Measurements from ENCODE around the gene LCP1. TPM values are rescaled to one million over a fixed set of nuclear protein-coding genes. Genes with fewer than 3 reads are reported as not detected.

The LCP1 gene
- total RNA-seq, 1 experiment from 2014 or later: 54.6 TPM

DNA sequence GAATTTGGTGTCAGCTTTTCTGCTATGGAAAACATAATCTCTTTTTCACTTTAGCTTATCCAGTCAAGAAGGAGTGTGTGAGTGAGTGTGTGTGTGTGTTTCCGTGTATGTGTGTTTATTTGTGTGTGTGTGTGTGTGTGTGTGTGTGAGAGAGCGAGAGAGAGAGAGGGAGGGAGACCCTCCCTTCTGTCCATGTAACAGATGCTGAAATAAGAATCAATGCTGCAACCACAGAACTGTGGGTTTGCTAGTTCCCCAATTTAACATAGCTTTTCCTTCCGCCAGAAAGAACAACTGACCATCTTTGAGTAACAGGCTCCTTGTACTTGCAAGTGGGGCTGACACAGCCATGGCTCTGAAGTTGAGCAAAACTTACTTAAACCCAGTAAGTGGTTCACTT is 5.2 kb downstream of the LCP1 start:
- Mint-ChIP-seq H3K27ac (ENCODE audit: unreplicated experiment) (no peak overlapping the region), H3K27me3 (ENCODE audit: unreplicated experiment) (no peaks in the 10 kb centered on the region), H3K4me1 (ENCODE audit: low read depth, unreplicated experiment) (peaks cover 17% of the 10 kb centered on the region), H3K4me3 (ENCODE audit: low read depth, unreplicated experiment) (no peak overlapping the region), H3K9me3 (ENCODE audit: low read depth, unreplicated experiment) (no peaks in the 10 kb centered on the region), H3K36me3 (ENCODE audit: insufficient read depth, unreplicated experiment) (peaks cover 9% of the 10 kb centered on the region)
- TF ChIP-seq, protein P1, sequence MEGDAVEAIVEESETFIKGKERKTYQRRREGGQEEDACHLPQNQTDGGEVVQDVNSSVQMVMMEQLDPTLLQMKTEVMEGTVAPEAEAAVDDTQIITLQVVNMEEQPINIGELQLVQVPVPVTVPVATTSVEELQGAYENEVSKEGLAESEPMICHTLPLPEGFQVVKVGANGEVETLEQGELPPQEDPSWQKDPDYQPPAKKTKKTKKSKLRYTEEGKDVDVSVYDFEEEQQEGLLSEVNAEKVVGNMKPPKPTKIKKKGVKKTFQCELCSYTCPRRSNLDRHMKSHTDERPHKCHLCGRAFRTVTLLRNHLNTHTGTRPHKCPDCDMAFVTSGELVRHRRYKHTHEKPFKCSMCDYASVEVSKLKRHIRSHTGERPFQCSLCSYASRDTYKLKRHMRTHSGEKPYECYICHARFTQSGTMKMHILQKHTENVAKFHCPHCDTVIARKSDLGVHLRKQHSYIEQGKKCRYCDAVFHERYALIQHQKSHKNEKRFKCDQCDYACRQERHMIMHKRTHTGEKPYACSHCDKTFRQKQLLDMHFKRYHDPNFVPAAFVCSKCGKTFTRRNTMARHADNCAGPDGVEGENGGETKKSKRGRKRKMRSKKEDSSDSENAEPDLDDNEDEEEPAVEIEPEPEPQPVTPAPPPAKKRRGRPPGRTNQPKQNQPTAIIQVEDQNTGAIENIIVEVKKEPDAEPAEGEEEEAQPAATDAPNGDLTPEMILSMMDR (IDR thresholded peaks at IDR 0.05; ENCODE audit: unreplicated experiment): no peak
- DNase-seq: no peak
- intact Hi-C loops (cut with micrococcal nuclease; ENCODE audit: unreplicated experiment): no loop called here
- BruUV-seq (replicated peaks): no TSS peak
- CTCF ChIA-PET: no interaction called here

DNA sequence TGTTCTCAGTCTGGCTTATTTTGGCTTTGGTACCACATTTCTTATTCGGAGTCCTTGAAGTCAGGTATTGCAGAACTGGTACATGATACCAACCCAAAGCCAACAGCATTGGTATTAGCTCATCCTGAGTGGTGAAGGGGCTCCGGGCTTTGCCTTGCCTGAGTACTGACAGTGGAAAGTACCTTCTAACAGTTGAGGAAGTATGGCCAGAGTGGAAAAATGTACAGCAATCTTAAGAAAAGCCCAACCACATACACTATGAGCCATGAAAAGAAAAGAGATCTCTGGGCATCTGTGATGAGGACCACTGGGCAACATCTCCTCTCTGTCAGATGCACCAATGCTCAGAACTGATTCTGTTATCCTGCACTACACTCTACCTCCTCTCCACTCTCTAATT is 8.3 kb downstream of the LCP1 start:
- peaks cover 4% of the 10 kb centered on the region for H3K36me3 Mint-ChIP-seq (ENCODE audit: insufficient read depth, unreplicated experiment)
- no peak for DNase-seq
- no peak overlapping the region for H3K27ac Mint-ChIP-seq (ENCODE audit: unreplicated experiment)
- TF ChIP-seq, protein P1 (IDR thresholded peaks at IDR 0.05; ENCODE audit: unreplicated experiment): no peak
- no peaks in the 10 kb centered on the region for H3K27me3 Mint-ChIP-seq (ENCODE audit: unreplicated experiment)
- H3K4me3 Mint-ChIP-seq (ENCODE audit: low read depth, unreplicated experiment): no peak overlapping the region
- H3K4me1 Mint-ChIP-seq (ENCODE audit: low read depth, unreplicated experiment): peaks cover 17% of the 10 kb centered on the region
- no peaks in the 10 kb centered on the region for H3K9me3 Mint-ChIP-seq (ENCODE audit: low read depth, unreplicated experiment)
- CTCF ChIA-PET: no interaction called here
- no TSS peak for BruUV-seq (replicated peaks)
- intact Hi-C loops (cut with micrococcal nuclease; ENCODE audit: unreplicated experiment): no loop called here

DNA sequence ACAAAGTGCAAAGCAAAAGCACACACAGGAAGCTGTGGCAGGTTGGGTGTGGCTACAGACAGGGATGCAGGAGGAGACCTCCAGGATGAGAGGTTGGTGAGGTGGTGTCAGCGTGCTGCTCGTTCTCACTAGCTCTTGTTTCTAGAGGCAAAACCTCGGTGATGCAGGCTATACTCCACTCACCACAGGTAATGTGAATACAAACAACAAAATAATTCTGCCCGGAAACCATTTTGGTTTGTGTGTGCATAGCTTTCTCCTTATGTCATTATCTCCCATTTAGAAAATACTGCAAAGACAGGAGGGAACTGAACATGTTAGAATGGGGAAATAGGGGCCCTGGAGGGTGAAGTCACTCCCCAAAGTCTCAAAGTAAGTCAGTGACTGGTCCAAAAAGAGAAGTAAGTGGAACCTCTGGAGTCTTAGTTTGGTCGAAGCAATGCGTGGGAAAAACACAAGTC is 9.4 kb downstream of the LCP1 start:
- DNase-seq: no peak
- CTCF ChIA-PET: no interaction called here

DNA sequence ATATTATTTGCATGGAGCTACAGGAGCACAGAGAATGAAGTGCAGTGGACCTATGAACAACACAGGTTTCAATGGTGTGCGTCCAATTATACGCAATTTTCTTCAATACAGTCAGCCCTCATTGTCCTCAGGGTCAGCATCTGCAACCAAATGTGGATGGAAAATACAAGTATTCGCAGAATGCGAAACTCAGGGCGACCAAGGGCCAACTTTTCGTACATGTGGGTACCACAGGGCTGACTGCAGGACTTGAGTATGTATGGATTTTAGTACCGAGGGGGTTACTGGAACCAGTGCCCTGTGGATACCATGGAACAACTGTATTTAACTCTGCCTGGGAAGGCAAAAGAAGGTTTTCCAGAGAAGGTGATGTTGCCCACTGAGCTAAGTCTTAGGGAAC is 10.2 kb downstream of the LCP1 start:
- Mint-ChIP-seq H3K27me3 (ENCODE audit: unreplicated experiment) (no peaks in the 10 kb centered on the region), H3K4me1 (ENCODE audit: low read depth, unreplicated experiment) (peaks cover 17% of the 10 kb centered on the region), H3K27ac (ENCODE audit: unreplicated experiment) (no peak overlapping the region), H3K4me3 (ENCODE audit: low read depth, unreplicated experiment) (no peak overlapping the region), H3K9me3 (ENCODE audit: low read depth, unreplicated experiment) (no peaks in the 10 kb centered on the region), H3K36me3 (ENCODE audit: insufficient read depth, unreplicated experiment) (peaks cover 9% of the 10 kb centered on the region)
- TF ChIP-seq, protein P1 (IDR thresholded peaks at IDR 0.05; ENCODE audit: unreplicated experiment): no peak
- intact Hi-C loops (cut with micrococcal nuclease; ENCODE audit: unreplicated experiment): no loop called here
- CTCF ChIA-PET: interaction anchor here (0.6 kb wide), 1 partner anchor 847 kb away, joined by 6 read pairs; no protein-coding TSS in a partner anchor
- DNase-seq: no peak
- no TSS peak for BruUV-seq (replicated peaks)

More for the DNA sequence above, 9.4 kb downstream of the LCP1 start:
- no TSS peak for BruUV-seq (replicated peaks)
- Mint-ChIP-seq H3K4me1 (ENCODE audit: low read depth, unreplicated experiment) (peaks cover 17% of the 10 kb centered on the region), H3K27me3 (ENCODE audit: unreplicated experiment) (no peaks in the 10 kb centered on the region), H3K36me3 (ENCODE audit: insufficient read depth, unreplicated experiment) (peaks cover 7% of the 10 kb centered on the region), H3K27ac (ENCODE audit: unreplicated experiment) (peak overlapping the region; percentile 10), H3K4me3 (ENCODE audit: low read depth, unreplicated experiment) (no peak overlapping the region), H3K9me3 (ENCODE audit: low read depth, unreplicated experiment) (no peaks in the 10 kb centered on the region)
- intact Hi-C loops (cut with micrococcal nuclease; ENCODE audit: unreplicated experiment): no loop called here
- TF ChIP-seq, protein P1 (IDR thresholded peaks at IDR 0.05; ENCODE audit: unreplicated experiment): no peak
